IPS-15b (cell line): ENCODE data around the gene OR13G1.
"Not testable (repeated sequence)": the region's sequence is repeated elsewhere in the genome, so short reads cannot be mapped to it uniquely, and the experiment has no call there.

ENCODE experiments used
- H3K27me3 ChIP-seq: one replicate; pipeline ENCODE4 v1.6.1; 2013; ENCODE audit warnings: low read length; ENCODE audit not compliant: control insufficient read depth, insufficient read depth
- H3K36me3 ChIP-seq: one replicate; pipeline ENCODE4 v1.6.1; 2013; ENCODE audit warnings: low read length; ENCODE audit not compliant: control insufficient read depth, insufficient read depth
- H3K4me1 ChIP-seq: one replicate; pipeline ENCODE4 v1.6.1; 2013; ENCODE audit warnings: mild to moderate bottlenecking, low read length; ENCODE audit not compliant: control insufficient read depth, insufficient read depth
- H3K4me3 ChIP-seq: one replicate; pipeline ENCODE4 v1.5.1; 2013; ENCODE audit warnings: low read depth, low read length
- H3K9ac ChIP-seq: one replicate; pipeline ENCODE4 v1.6.1; 2013; ENCODE audit warnings: low read depth, mild to moderate bottlenecking, low read length
- H3K9me3 ChIP-seq: one replicate; pipeline ENCODE4 v1.6.1; 2013; ENCODE audit warnings: mild to moderate bottlenecking, low read length; ENCODE audit not compliant: control insufficient read depth, insufficient read depth

The OR13G1 gene, protein sequence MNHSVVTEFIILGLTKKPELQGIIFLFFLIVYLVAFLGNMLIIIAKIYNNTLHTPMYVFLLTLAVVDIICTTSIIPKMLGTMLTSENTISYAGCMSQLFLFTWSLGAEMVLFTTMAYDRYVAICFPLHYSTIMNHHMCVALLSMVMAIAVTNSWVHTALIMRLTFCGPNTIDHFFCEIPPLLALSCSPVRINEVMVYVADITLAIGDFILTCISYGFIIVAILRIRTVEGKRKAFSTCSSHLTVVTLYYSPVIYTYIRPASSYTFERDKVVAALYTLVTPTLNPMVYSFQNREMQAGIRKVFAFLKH

DNA sequence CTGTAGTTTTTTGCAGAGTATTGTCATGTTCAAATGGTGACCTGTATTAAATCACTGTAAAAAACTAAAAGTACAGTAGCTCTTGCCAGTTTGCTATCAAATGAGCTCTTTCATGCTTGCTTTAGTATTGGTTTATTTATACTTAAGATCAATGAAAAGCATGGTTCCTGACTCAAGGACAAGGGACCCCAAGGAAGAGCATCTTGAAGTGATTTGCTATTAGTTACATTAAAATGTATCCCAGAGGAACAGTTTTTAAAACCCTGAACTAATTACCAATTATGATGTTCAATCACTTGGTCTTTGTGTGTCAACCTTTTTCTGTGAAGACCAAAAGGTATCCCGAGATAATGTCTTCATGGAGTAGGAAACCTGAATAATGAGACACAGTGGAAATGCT, at the start of gene OR13G1:
Gene OR13G1 (minus strand): TSS at position 101 of the 400 bp plus-strand sequence. CDS start 6,698 bp downstream, outside the sequence.
- Histone ChIP-seq H3K4me3 (no peak within 1 kb of the TSS), H3K36me3 (no peaks in the 10 kb centered on the region), H3K9me3 (no peaks in the 10 kb centered on the region), H3K4me1 (no peaks in the 10 kb centered on the region), H3K27me3 (no peaks in the 10 kb centered on the region), H3K9ac (no peak within 1 kb of the TSS)

DNA sequence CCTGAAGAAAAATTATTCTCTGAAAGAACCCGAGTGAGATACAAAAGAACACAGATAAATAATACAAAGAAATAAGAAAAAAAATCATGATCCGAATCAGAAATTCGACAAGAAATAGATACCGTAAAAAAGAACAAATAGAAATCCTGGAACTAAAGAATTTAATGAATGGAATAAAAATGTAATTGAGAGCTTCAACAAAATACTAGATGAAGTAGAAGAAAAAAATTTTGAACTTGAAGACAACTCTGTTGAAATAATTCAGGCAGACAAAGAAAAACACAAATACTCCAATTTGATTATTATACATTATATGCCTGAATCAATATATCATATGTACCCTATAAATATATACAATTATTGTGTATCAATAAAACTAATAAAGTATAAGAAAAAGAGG, 41.7 kb upstream of the OR13G1 start:
- H3K9me3 ChIP-seq, result no peaks in the 10 kb centered on the region

DNA sequence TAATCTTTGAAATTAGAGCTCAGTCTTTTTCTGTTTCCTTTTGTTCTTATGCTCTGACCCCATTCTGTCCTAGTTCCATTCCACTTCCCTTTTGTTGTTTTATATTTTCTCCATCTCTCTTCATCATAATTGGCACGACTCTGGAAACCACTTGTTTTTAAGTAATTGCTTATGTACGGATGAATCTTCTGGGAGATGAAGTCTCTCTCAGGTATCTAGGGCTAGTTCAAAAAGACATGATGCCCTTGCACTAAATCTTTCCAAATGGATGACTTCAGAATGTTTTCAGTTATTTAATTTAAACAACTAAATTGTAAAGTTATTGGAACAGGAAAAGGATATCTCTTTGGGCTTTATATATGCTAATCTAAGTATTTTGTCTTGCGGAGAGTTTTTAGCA, 37.0 kb upstream of the OR13G1 start, which contains the start of gene OR6F1:
Gene OR6F1 (minus strand): TSS at position 101 of the 400 bp plus-strand sequence. CDS start 3,891 bp downstream, outside the sequence.
- Histone ChIP-seq H3K4me1 (no peaks in the 10 kb centered on the region), H3K9me3 (no peaks in the 10 kb centered on the region), H3K9ac (no peak within 1 kb of the TSS)

More for the DNA sequence above, 41.7 kb upstream of the OR13G1 start:
- Histone ChIP-seq H3K9ac (no peak overlapping the region), H3K4me1 (no peaks in the 10 kb centered on the region), H3K27me3 (no peaks in the 10 kb centered on the region), H3K36me3 (no peaks in the 10 kb centered on the region), H3K4me3 (no peak overlapping the region)

DNA sequence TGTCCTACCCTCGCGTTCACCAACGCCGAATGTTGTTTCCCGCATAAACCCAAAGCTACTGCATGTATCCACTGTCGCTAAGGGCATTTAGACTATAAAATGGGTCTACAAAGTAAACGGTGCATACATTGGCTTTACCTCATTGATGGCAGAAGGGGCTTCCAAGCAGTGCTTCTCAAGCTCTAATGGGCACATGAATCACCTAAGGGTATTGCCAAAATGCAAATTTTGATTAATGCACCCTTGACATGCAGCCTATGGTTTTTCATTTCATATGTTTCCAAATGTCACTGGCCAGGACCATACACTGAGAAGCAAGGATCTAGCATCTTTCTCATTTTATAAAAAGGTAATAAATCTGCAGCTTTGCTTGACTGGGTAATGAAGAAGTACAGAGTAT, 34.2 kb upstream of the OR13G1 start:
- Histone ChIP-seq H3K4me1 (no peaks in the 10 kb centered on the region), H3K4me3 (no peak overlapping the region), H3K9ac (no peak overlapping the region), H3K36me3 (no peaks in the 10 kb centered on the region), H3K9me3 (no peaks in the 10 kb centered on the region), H3K27me3 (no peaks in the 10 kb centered on the region)

More for the DNA sequence above, 37.0 kb upstream of the OR13G1 start, which contains the start of gene OR6F1:
- no peak within 1 kb of the TSS for H3K4me3 ChIP-seq
- H3K27me3 ChIP-seq, result no peaks in the 10 kb centered on the region
- H3K36me3 ChIP-seq, result no peaks in the 10 kb centered on the region

DNA sequence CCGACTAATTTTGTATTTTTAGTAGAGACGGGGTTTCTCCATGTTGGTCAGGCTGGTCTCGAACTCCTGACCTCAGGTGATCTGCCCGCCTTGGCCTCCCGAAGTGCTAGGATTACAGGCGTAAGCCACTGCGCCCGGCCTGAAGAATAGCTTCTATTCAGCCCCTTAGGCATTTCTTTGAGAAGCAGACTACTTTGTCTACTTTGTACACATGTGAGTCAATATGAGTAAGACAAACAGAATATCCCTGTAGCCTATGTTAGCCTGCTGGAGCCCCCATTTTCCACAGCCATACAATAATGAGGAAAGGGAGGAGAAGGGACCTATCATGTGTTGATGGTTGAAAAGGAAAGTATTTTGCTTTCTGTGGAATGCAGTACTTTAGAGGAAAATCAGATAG, 31.1 kb upstream of the OR13G1 start:
- H3K4me3 ChIP-seq, H3K36me3 ChIP-seq, H3K9ac ChIP-seq, H3K4me1 ChIP-seq, H3K9me3 ChIP-seq, H3K27me3 ChIP-seq: not testable (repeated sequence)

DNA sequence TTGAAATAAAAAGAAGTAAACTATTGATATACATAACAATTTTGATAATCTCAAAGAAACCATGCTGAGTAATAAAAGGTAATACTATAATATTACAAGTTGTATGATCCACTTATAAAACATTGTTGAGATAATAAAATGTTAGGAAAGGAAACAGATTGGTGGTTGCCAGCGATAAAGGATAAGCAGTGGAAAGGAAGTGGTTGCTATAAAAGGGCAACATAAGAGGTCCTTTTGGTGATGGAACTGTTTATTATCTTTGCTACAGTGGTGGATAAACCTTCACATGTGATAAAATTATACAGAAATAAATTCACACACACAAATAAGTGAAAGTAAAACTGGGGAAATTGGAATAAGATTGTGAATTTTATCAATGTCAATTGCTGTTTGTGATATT, 21.8 kb upstream of the OR13G1 start:
- H3K4me1 ChIP-seq, result no peaks in the 10 kb centered on the region
- no peak overlapping the region for H3K9ac ChIP-seq
- H3K36me3 ChIP-seq, result no peaks in the 10 kb centered on the region
- H3K4me3 ChIP-seq, result no peak overlapping the region
- H3K9me3 ChIP-seq, result no peaks in the 10 kb centered on the region
- no peaks in the 10 kb centered on the region for H3K27me3 ChIP-seq

DNA sequence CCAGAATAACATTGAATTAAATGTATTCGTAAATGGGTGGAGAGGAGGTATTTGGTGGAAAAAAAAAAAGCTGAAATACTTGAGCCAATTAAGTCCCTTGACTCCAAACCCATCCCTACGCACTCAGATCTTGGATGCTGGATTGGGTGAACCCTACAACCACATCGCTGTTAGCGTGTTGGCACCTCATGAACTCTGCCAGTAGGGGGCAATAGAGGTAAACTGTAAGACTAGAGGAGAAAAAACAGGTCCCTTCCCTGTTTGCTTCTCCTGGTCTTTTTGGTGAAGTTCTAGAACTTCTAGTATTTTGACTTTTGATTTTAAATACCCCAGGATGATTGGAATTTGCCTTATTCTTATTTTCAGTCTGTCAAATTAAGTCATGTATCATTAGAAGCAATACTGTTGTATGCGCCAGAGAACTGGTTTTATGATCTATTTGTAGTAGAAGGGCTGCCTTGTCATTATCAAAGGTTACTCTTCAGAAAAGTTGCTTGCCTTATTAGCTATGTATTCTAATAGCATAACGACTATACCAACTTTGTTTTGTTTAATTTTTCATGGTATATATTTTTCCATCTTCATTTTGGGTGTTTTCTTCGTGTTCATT, 1.9 kb upstream of the OR13G1 start:
- Histone ChIP-seq H3K4me1 (no peaks in the 10 kb centered on the region), H3K36me3 (no peaks in the 10 kb centered on the region), H3K27me3 (no peaks in the 10 kb centered on the region), H3K9me3 (no peaks in the 10 kb centered on the region), H3K4me3 (no peak overlapping the region), H3K9ac (no peak overlapping the region)

DNA sequence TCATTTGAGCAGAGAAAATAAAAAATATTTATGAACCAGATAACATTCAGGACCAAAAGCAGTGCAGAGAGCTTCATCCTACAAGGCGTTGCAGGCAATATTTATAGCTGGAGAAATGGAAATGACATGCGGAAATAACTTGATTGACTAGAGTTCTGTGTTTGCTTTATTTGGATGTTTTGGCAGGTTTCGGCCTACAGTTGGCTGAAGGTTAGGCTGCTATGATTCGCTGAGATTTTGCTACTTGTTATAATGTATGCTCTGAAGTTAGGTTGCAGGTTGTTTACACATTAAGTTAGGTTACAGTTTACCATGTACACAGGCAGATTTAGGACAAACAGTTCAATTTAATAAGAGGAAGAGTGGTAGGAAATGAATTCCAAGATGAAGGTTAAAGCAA, 632 bp upstream of the OR13G1 start:
- Histone ChIP-seq H3K4me1 (no peaks in the 10 kb centered on the region), H3K9me3 (no peaks in the 10 kb centered on the region), H3K9ac (no peak overlapping the region), H3K27me3 (no peaks in the 10 kb centered on the region), H3K36me3 (no peaks in the 10 kb centered on the region), H3K4me3 (no peak overlapping the region)

DNA sequence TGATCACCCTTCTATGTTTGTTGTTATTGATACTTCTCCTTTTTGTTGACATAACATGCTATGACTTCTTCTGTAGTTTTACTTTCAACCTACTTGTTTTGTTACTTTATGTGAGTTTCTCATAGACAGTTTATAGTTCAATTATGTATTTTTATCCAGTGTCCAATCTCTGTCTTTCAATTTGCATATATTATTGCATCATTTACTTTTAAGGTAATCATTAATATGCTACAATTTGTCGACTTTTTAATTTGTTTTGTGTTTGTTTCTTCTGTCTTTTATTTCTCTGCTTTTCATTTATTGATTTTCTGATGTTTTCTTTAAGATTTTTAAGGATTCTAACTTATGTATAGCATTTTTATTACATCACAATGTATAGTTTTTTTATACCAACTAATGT, 10.3 kb downstream of the OR13G1 start:
- Histone ChIP-seq H3K9ac (no peak overlapping the region), H3K27me3 (no peaks in the 10 kb centered on the region), H3K4me3 (no peak overlapping the region), H3K9me3 (no peaks in the 10 kb centered on the region), H3K36me3 (no peaks in the 10 kb centered on the region), H3K4me1 (no peaks in the 10 kb centered on the region)

DNA sequence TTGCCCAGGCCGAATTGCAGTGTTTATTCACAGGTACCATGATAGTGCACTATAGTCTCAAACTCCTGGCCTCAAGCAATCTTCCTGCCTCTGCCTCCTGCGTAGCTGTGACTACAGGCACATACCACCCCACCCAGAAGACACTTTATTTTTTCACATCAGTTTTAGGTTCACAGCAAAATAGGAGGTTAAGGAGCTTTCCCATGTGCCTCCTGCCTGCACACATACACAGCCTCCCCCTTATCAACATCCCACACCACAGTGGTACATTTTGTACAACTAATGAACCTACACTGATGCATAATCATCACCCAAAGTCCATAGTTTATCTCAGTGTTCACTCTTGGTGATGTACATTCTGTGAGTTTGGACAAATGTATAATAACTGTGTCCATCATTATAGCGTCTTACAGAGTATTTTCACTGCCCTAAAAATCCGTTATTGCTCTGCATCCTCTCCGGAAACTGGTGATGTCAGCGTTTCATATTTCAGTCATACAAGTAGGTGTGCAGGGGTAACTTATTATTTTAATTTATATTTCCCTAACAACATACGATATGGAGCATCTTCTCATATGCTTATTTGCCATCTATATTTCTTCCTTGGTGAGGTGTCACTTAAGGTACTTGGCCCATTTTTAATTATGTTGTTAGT, 23.2 kb downstream of the OR13G1 start:
- Histone ChIP-seq H3K9ac (no peak overlapping the region), H3K27me3 (no peaks in the 10 kb centered on the region), H3K4me1 (no peaks in the 10 kb centered on the region), H3K4me3 (no peak overlapping the region), H3K9me3 (no peaks in the 10 kb centered on the region), H3K36me3 (no peaks in the 10 kb centered on the region)

DNA sequence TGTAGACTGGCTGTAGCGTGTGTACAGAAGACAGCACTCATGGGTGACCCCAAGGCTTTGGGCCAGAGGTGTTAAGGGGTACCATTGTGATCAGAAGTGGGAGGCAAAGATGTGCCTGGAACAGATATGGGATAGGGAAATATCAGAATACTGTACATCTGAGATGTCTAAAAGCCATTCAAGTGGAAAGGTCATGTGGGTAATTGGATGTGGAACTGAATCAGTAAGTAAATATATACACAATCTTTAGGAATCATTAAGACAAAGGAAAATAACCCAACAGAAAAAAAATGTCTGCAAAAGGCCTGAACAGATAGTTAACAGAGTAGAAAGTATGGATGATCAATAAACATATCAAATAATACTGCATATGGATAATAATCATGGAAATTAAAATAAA, 26.5 kb downstream of the OR13G1 start:
- H3K27me3 ChIP-seq, result no peaks in the 10 kb centered on the region
- no peak overlapping the region for H3K4me3 ChIP-seq
- no peak overlapping the region for H3K9ac ChIP-seq
- H3K9me3 ChIP-seq, result no peaks in the 10 kb centered on the region
- H3K4me1 ChIP-seq, result peaks cover 5% of the 10 kb centered on the region
- no peaks in the 10 kb centered on the region for H3K36me3 ChIP-seq

DNA sequence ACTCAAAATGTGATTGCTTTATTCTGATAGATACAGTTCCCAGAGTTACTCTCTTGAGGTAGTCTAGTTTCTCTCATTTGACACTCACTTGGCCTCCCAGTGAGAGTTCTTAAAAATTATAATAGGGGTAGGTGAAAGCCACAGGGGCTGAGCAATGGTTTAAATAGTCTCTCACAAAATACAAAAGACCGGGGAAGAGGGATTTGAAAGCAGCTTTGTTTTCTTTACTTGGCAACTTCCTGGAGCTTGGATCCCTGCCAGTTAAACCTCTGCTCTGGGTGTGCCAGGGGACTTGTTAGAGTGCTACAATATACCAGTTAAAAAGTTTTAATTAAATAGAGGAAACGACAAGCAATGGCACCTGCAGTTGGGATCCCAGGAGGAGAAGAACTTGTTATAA, 31.7 kb downstream of the OR13G1 start:
- Histone ChIP-seq H3K36me3 (no peaks in the 10 kb centered on the region), H3K4me1 (peaks cover 12% of the 10 kb centered on the region), H3K9me3 (no peaks in the 10 kb centered on the region), H3K9ac (no peak overlapping the region), H3K4me3 (no peak overlapping the region), H3K27me3 (no peaks in the 10 kb centered on the region)
